HepG2 (cell line): Measurements from ENCODE around the gene BIN1. TPM values are rescaled to one million over a fixed set of nuclear protein-coding genes. Genes with fewer than 3 reads are reported as not detected.

ENCODE experiments used
- ATAC-seq: fragments of 200-7000 bp; cut with Tn5 transposase; 3 replicates; pipeline ENCODE4 v1.9.1; 2020; ENCODE audit warnings: mild to moderate bottlenecking, moderate library complexity
- BruUV-seq: library from RNA; stranded (reverse); fragments of 400-500 nt; replicated peaks from 2 replicates; lab custom pipeline; 2021; lab: Mats Ljungman, UMichigan
- CTCF ChIA-PET: fragments of 300-600 bp; formaldehyde crosslinking; extraction: SDS; loops from one replicate; lab custom pipeline; 2021; ENCODE audit warnings: low total read pairs, inconsistent platforms, low intra/inter-chr PET ratio; lab: Yijun Ruan, JAX
- POLR2A ChIA-PET: fragments of 350-600 bp; sonication (Branson Sonifier 250); formaldehyde crosslinking; loops from one replicate; lab custom pipeline; 2020; ENCODE audit warnings: antibody characterized with exemption, inconsistent platforms; lab: Yijun Ruan, JAX
- DNase-seq: peaks from one replicate; pipeline ENCODE4 v3.0.0-alpha.2; 2015; ENCODE audit warnings: low spot score
- FAIRE-seq: peaks from 3 replicates; lab custom pipeline; 2011; peaks lifted over from hg19 to GRCh38; lab: Jason Lieb, UNC
- H2AFZ ChIP-seq: one replicate; pipeline ENCODE4 v1.6.1; 2011; ENCODE audit warnings: low read length, inconsistent platforms
- H3K27ac ChIP-seq: fragments of 300-600 bp; 3 replicates; pipeline ENCODE4 v1.8.0; 2011; ENCODE audit warnings: mixed run types, mild to moderate bottlenecking, mixed read lengths, low read length, inconsistent platforms; ENCODE audit not compliant: insufficient read depth; ENCODE audit errors: extremely low read length
- H3K27me3 ChIP-seq, 2 experiments: fragments of 200-600 bp in 1 of 2; 2 replicates in 1 of 2; 3 replicates in 1 of 2; pipeline versions ENCODE4 v1.6.0 to v1.8.0; 2011; ENCODE audit warnings: low read length in 2 of 2, mild to moderate bottlenecking in 2 of 2, moderate library complexity in 2 of 2, inconsistent platforms in 1 of 2; ENCODE audit not compliant: insufficient read depth in 2 of 2, control insufficient read depth in 1 of 2
- H3K36me3 ChIP-seq, 2 experiments: fragments of 200-600 bp in 1 of 2; replicated peaks in 1 of 2; 2 replicates in 1 of 2; 3 replicates in 1 of 2; pipeline versions ENCODE4 v1.5.1 to v1.8.0; 2011; ENCODE audit warnings: low read length in 2 of 2, inconsistent platforms in 1 of 2; ENCODE audit not compliant: insufficient read depth in 2 of 2, control insufficient read depth in 1 of 2
- H3K4me1 ChIP-seq: 2 replicates; pipeline ENCODE4 v1.5.1; 2012; ENCODE audit warnings: low read length, inconsistent platforms; ENCODE audit not compliant: insufficient read depth
- H3K4me2 ChIP-seq: 2 replicates; pipeline ENCODE4 v1.6.0; 2011; ENCODE audit warnings: low read depth, low read length, inconsistent platforms
- H3K4me3 ChIP-seq, 3 experiments: fragments of 200-600 bp in 1 of 3; sonication (generic), shearing (Covaris generic) in 1 of 3; replicated peaks in 1 of 3; 2 replicates each; pipeline ENCODE4 v1.5.1; 2011 to 2016; ENCODE audit warnings: low read length in 3 of 3, inconsistent platforms in 2 of 3, low read depth in 2 of 3, mild to moderate bottlenecking in 2 of 3, control low read depth in 1 of 3, mixed read lengths in 1 of 3; ENCODE audit not compliant: insufficient read depth in 1 of 3
- H3K79me2 ChIP-seq: one replicate; pipeline ENCODE4 v1.6.1; 2011; ENCODE audit warnings: low read length, inconsistent platforms; ENCODE audit not compliant: insufficient read depth
- H3K9ac ChIP-seq: 2 replicates; pipeline ENCODE4 v1.6.0; 2011; ENCODE audit warnings: mild to moderate bottlenecking, low read depth, low read length, inconsistent platforms; ENCODE audit not compliant: insufficient read depth
- H3K9me3 ChIP-seq: 2 replicates; pipeline ENCODE4 v1.5.1; 2012; ENCODE audit warnings: mild to moderate bottlenecking, low read length
- H4K20me1 ChIP-seq: 2 replicates; pipeline ENCODE4 v1.6.0; 2011; ENCODE audit warnings: inconsistent platforms, mild to moderate bottlenecking, low read length, moderate library complexity; ENCODE audit not compliant: insufficient read depth
- BCL6 ChIP-seq: IDR thresholded peaks from 2 replicates; pipeline ENCODE4 v1.6.1; 2016; ENCODE audit warnings: missing genetic modification reagents, missing compliant biosample characterization
- ISL2 ChIP-seq: sonication (generic); formaldehyde crosslinking; IDR thresholded peaks from 2 replicates; pipeline ENCODE4 v1.5.0; 2020; ENCODE audit warnings: missing genetic modification reagents
- SCMH1 ChIP-seq: sonication (generic); formaldehyde crosslinking; IDR thresholded peaks from 2 replicates; pipeline ENCODE4 v1.9.0; 2021; ENCODE audit warnings: missing genetic modification reagents, mild to moderate bottlenecking, borderline replicate concordance
- ZBTB21 ChIP-seq: sonication (generic); formaldehyde crosslinking; IDR thresholded peaks from 2 replicates; pipeline ENCODE4 v1.4.0; 2020; ENCODE audit warnings: missing genetic modification reagents
- ZNF12 ChIP-seq: sonication (generic); formaldehyde crosslinking; IDR thresholded peaks from 2 replicates; pipeline ENCODE4 v1.5.0; 2020; ENCODE audit warnings: missing genetic modification reagents
- ZNF260 ChIP-seq: sonication (generic); formaldehyde crosslinking; IDR thresholded peaks from 2 replicates; pipeline ENCODE4 v1.4.0; 2020; ENCODE audit warnings: missing genetic modification reagents, low read depth, mild to moderate bottlenecking, borderline replicate concordance
- ZNF30 ChIP-seq: sonication (generic); formaldehyde crosslinking; IDR thresholded peaks from 2 replicates; pipeline ENCODE4 v1.5.0; 2020; ENCODE audit warnings: mild to moderate bottlenecking, missing genetic modification reagents
- ZNF451 ChIP-seq: sonication (generic); formaldehyde crosslinking; IDR thresholded peaks from 2 replicates; pipeline ENCODE4 v1.5.0; 2020; ENCODE audit warnings: mild to moderate bottlenecking, missing genetic modification reagents
- ZNF530 ChIP-seq: sonication (generic); formaldehyde crosslinking; IDR thresholded peaks from 2 replicates; pipeline ENCODE4 v1.5.0; 2020; ENCODE audit warnings: low read depth, mild to moderate bottlenecking, missing genetic modification reagents
- WGBS: methylation state at CpG from one replicate; pipeline ENCODE4 v1.1.6; 2017; ENCODE audit warnings: low lambda C conversion rate; 5-methylcytosine and 5-hydroxymethylcytosine counted together
- in situ Hi-C: cut with HindIII; loops from 2 replicates; pipeline ENCODE4 v1.10.0; 2017; ENCODE audit warnings: low pct_unique_long_range_greater_than_20kb; ENCODE audit not compliant: extremely low pct_ligation_motif_present
- intact Hi-C: fragments of 100-400 bp; cut with micrococcal nuclease; formaldehyde crosslinking; loops from one replicate; pipeline ENCODE4 v1.10.0; 2022; ENCODE audit not compliant: unreplicated experiment
- polyA plus RNA-seq, 8 experiments: library from polyadenylated mRNA; depleted of rRNA in 3 of 8; stranded (reverse) in 7 of 8; unstranded in 1 of 8; fragments of >200 nt; fragmentation: Illumina TruSeq in 4 of 8; extraction: Trizol in 4 of 8; gene quantifications; 2 replicates each; pipeline versions ENCODE4 v1.2.1 to v1.2.3, GENCODE V29; 2011 to 2016; ENCODE audit warnings: low read depth in 4 of 8, missing spikeins in 1 of 8, mixed read lengths in 1 of 8; ENCODE audit not compliant: insufficient read depth in 1 of 8
- total RNA-seq, 5 experiments: library from RNA; depleted of rRNA; stranded (reverse); fragments of >200 nt; fragmentation: Illumina TruSeq; extraction: Trizol; gene quantifications; 2 replicates each; pipeline ENCODE4 v1.2.3, GENCODE V29; 2016; ENCODE audit warnings: low read depth in 1 of 5
- TF ChIP-seq, protein P1 (sequence below): sonication (generic); formaldehyde crosslinking; conservative IDR thresholded peaks from 2 replicates; pipeline ENCODE4 v1.4.0; 2020; ENCODE audit warnings: mild to moderate bottlenecking, missing genetic modification reagents, moderate library complexity
- TF ChIP-seq, protein P2 (sequence below): sonication (generic); formaldehyde crosslinking; IDR thresholded peaks from 2 replicates; pipeline ENCODE4 v1.4.0; 2020; ENCODE audit warnings: mild to moderate bottlenecking, missing genetic modification reagents

BIN1 gene
- total and polyA plus RNA-seq, 2 of the 13 experiments (the other 11 are each of a cell fraction or from before 2014, with no cell fraction given), result 0.93 to 1.2 TPM

DNA sequence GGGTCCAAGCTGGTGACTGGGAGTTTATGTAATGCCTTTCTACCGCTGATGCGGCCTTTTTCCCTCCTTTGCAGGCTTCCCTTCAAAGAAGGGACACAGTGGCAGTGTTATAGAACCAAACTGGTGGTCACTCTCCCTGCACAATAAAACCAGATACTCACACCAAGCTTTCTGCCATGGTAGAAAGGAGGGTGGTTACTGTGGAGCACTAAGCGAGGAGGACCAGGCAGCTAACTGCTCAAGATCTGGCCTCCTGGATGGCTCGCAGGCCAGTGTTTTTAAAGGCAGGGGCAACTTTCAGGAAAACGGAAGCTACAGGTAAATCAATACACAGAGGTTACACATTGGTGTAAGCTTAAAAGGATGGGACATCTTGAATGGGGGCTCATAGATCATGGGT, 89.4 kb downstream of the BIN1 start (continued):
- TF ChIP-seq, protein P1, sequence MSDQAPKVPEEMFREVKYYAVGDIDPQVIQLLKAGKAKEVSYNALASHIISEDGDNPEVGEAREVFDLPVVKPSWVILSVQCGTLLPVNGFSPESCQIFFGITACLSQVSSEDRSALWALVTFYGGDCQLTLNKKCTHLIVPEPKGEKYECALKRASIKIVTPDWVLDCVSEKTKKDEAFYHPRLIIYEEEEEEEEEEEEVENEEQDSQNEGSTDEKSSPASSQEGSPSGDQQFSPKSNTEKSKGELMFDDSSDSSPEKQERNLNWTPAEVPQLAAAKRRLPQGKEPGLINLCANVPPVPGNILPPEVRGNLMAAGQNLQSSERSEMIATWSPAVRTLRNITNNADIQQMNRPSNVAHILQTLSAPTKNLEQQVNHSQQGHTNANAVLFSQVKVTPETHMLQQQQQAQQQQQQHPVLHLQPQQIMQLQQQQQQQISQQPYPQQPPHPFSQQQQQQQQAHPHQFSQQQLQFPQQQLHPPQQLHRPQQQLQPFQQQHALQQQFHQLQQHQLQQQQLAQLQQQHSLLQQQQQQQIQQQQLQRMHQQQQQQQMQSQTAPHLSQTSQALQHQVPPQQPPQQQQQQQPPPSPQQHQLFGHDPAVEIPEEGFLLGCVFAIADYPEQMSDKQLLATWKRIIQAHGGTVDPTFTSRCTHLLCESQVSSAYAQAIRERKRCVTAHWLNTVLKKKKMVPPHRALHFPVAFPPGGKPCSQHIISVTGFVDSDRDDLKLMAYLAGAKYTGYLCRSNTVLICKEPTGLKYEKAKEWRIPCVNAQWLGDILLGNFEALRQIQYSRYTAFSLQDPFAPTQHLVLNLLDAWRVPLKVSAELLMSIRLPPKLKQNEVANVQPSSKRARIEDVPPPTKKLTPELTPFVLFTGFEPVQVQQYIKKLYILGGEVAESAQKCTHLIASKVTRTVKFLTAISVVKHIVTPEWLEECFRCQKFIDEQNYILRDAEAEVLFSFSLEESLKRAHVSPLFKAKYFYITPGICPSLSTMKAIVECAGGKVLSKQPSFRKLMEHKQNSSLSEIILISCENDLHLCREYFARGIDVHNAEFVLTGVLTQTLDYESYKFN (CRISPR knock-in tag), result peak; percentile 39; the same call in 1 of the 2 replicates
- no peak for TF ChIP-seq ISL2 (CRISPR knock-in tag)
- 0 out of 2 replicates have a peak, but pooled peaks have one; percentile 14 for TF ChIP-seq BCL6 (CRISPR knock-in tag)

DNA sequence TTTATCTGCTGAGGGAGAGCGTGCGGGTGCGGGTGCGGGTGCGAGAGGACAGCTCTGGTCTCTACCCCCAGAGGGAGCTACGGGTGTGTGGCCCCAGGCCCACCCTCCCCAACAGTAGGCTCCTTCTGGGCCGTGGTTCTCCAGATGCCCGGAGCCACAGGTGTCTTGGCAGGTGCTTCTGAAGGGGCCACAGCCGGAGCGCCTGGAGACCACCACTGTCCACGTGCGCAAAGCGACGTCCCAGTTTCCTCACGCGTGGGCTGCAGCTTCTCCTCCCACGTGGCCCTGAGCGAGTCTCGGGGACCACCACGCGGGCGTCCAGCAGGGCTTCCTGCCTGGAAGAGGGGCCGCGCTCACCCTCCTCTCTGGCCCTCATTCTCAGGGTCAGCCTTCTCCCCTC, 90.6 kb downstream of the BIN1 start:
- ChIA-PET CTCF (no interaction called here), POLR2A (no interaction called here)
- ATAC-seq (no peak), DNase-seq (no peak), FAIRE-seq (no peak)
- H3K79me2 ChIP-seq, result no peaks in the 10 kb centered on the region
- no peak overlapping the region for H3K27ac ChIP-seq
- H3K9ac ChIP-seq, result no peak overlapping the region
- no peak overlapping the region for H2AFZ ChIP-seq
- H3K27me3 ChIP-seq, result peaks cover 0 to 13% of the 10 kb centered on the region in 2 experiments; a peak in 1 of 5 replicates
- no peak for TF ChIP-seq ZNF260 (CRISPR knock-in tag)
- TF ChIP-seq ZNF12 (CRISPR knock-in tag), result no peak
- TF ChIP-seq ZBTB21 (CRISPR knock-in tag), result no peak
- TF ChIP-seq SCMH1 (CRISPR knock-in tag), result no peak
- TF ChIP-seq, protein P2, sequence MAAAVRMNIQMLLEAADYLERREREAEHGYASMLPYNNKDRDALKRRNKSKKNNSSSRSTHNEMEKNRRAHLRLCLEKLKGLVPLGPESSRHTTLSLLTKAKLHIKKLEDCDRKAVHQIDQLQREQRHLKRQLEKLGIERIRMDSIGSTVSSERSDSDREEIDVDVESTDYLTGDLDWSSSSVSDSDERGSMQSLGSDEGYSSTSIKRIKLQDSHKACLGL (CRISPR knock-in tag), result no peak
- no peak for TF ChIP-seq ZNF451 (CRISPR knock-in tag)
- TF ChIP-seq ZNF30 (CRISPR knock-in tag), result no peak
- no peak for TF ChIP-seq ZNF530
- no peak overlapping the region for H3K4me3 ChIP-seq
- no peaks in the 10 kb centered on the region for H3K36me3 ChIP-seq
- in situ Hi-C loops, result no loop called here
- H3K4me2 ChIP-seq, result no peak overlapping the region
- 81% methylated on average over 12 of the region's 24 CpGs for WGBS
- no TSS peak for BruUV-seq
- peaks cover 37% of the 10 kb centered on the region for H3K4me1 ChIP-seq
- H3K9me3 ChIP-seq, result no peaks in the 10 kb centered on the region
- no peaks in the 10 kb centered on the region for H4K20me1 ChIP-seq
- intact Hi-C loops, result no loop called here
